Nephron progenitor cell (in vitro differentiated cells): Measurements from ENCODE around the gene RTEL1.

Source experiments
- DNase-seq: peaks from one replicate; pipeline ENCODE4 v3.0.0; 2021
- H3K27ac Mint-ChIP-seq: 2 replicates; pipeline ENCODE4 v1.8.0; 2021; ENCODE audit warnings: mild to moderate bottlenecking, moderate library complexity, mixed read lengths
- H3K27me3 Mint-ChIP-seq: 2 replicates; pipeline ENCODE4 v1.8.0; 2021; ENCODE audit warnings: mild to moderate bottlenecking, low read depth, mixed read lengths; ENCODE audit not compliant: poor library complexity
- H3K36me3 Mint-ChIP-seq: 2 replicates; pipeline ENCODE4 v1.8.0; 2021; ENCODE audit warnings: low read depth, mixed read lengths
- H3K4me1 Mint-ChIP-seq: 2 replicates; pipeline ENCODE4 v1.8.0; 2021; ENCODE audit warnings: mixed read lengths
- H3K4me3 Mint-ChIP-seq: 2 replicates; pipeline ENCODE4 v1.8.0; 2021; ENCODE audit warnings: mild to moderate bottlenecking, moderate library complexity, mixed read lengths
- H3K9me3 Mint-ChIP-seq: 2 replicates; pipeline ENCODE4 v1.8.0; 2021; ENCODE audit warnings: mild to moderate bottlenecking, moderate library complexity, mixed read lengths
- CTCF ChIP-seq: fragments of 200-600 bp; sonication (generic); IDR thresholded peaks from 2 replicates; pipeline ENCODE4 v1.5.0; 2021; ENCODE audit warnings: antibody characterized with exemption

Gene RTEL1

GRCh38 chr20:63681609-63682142 is 23.6 kb downstream of the RTEL1 start:
- Mint-ChIP-seq H3K36me3 (peaks cover 12% of the 10 kb centered on the region), H3K9me3 (no peaks in the 10 kb centered on the region), H3K27ac (no peak overlapping the region), H3K27me3 (peaks cover 2% of the 10 kb centered on the region), H3K4me1 (peaks cover 5% of the 10 kb centered on the region), H3K4me3 (no peak overlapping the region)
- no peak for TF ChIP-seq CTCF
- DNase-seq, result no peak

DNA sequence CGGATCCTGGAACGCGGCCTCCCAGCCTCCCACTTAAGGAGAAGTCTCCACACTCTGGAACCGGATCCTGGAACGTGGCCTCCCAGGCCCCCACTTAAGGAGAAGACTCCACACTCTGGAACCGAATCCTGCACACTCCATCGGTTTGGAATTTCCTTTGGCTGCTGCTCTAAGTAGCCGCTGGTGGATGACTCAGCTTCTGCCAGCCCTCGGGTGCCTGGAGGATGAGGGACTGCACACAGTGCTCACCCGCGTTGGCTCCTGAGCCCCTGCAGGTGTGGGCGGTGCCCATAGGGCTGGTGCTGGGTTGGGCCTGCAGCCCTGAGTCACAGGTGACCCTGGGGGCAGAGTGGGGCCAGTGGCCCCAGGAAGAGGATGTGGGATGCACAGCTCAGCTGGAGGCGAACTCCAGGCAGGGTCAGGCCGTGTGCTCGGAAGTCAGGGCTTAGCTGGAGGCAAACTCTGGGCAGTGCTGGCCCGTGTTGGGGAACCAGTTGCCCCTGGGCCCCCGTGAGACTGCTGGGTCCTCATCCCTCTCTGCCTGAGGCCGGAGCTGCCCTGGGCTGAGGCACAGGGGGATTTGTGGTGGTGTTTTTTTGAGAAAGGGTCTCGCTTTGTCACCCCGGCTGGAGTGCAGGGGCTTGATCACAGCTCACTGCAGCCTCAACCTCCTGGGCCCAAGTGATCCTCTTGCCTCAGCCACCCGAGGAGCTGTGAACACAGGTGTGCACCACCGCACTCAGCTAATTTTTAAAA is 24.4 kb downstream of the RTEL1 start:
- H3K4me1 Mint-ChIP-seq, result peaks cover 8% of the 10 kb centered on the region
- no peak overlapping the region for H3K27ac Mint-ChIP-seq
- H3K9me3 Mint-ChIP-seq, result no peaks in the 10 kb centered on the region
- H3K4me3 Mint-ChIP-seq, result no peak overlapping the region
- H3K36me3 Mint-ChIP-seq, result peaks cover 8% of the 10 kb centered on the region
- no peak for TF ChIP-seq CTCF
- H3K27me3 Mint-ChIP-seq, result peaks cover 2% of the 10 kb centered on the region
- no peak for DNase-seq

GRCh38 chr20:63685269-63686026 is 27.3 kb downstream of the RTEL1 start:
- TF ChIP-seq CTCF, result no peak
- H3K27ac Mint-ChIP-seq, result no peak overlapping the region

GRCh38 chr20:63686094-63686491 is 28.0 kb downstream of the RTEL1 start:
- no peak for DNase-seq
- Mint-ChIP-seq H3K9me3 (no peaks in the 10 kb centered on the region), H3K27ac (no peak overlapping the region), H3K4me3 (no peak overlapping the region), H3K27me3 (no peaks in the 10 kb centered on the region), H3K4me1 (peaks cover 5% of the 10 kb centered on the region), H3K36me3 (no peaks in the 10 kb centered on the region)
- TF ChIP-seq CTCF, result no peak

More at GRCh38 chr20:63685269-63686026, 27.3 kb downstream of the RTEL1 start:
- no peak for DNase-seq
- no peaks in the 10 kb centered on the region for H3K27me3 Mint-ChIP-seq
- peaks cover 5% of the 10 kb centered on the region for H3K4me1 Mint-ChIP-seq
- H3K9me3 Mint-ChIP-seq, result no peaks in the 10 kb centered on the region
- no peaks in the 10 kb centered on the region for H3K36me3 Mint-ChIP-seq
- no peak overlapping the region for H3K4me3 Mint-ChIP-seq

DNA sequence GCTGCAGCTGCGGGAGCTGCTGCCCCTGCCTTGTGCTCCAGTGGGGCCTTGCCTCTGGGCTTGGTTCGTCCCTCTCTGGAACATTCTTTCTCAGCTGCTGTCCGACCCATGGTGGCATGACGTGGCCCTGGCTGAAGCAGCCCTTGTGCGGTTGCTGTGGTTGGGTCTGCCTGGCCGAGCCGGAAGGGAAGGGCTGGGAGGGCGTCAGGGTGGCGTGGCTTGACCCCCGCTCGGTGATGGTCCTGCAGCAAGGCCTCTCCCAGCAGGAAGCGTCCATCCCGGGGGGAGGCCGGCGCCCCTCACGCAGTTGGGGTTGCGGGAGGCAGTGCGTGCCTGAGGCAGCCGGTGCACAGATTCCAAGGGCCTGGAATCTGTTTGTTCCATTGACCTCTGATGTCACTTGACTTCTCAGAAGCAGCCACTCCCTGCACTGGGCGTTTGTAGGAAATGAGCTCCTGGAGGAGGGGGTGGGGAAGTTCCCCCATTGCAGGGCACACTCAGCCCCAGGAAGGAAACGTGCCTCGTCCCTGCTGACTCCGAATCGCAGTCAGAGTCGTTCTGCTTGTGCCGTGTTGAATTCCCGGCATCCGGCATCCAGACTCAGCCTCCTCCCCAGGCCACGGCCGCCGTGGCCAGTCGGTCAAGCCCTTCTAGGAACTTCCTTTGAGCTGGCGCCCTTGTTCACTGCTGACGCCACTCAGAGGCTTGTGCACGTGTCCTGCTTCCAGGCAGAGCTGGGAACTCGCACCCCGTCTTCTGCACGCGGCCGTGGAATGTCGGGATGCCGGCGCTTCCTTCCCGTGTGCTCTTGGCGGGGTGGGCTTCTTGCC is 28.6 kb downstream of the RTEL1 start:
- no peak for TF ChIP-seq CTCF
- Mint-ChIP-seq H3K27me3 (no peaks in the 10 kb centered on the region), H3K4me1 (peaks cover 8% of the 10 kb centered on the region), H3K9me3 (no peaks in the 10 kb centered on the region), H3K4me3 (no peak overlapping the region), H3K27ac (peak overlapping the region; percentile 54), H3K36me3 (no peaks in the 10 kb centered on the region)
- no peak for DNase-seq
